GM13977 (cell line): ENCODE measurements around the gene CLK3.
A peak's percentile ranks its signal among the peaks of the same experiment; 100 is the strongest.

Experiments used
- DNase-seq: peaks from one replicate; pipeline ENCODE4 v3.0.0; 2012; ENCODE audit warnings: low spot score
- in situ Hi-C: fragments of 300-500 bp; cut with MboI; formaldehyde crosslinking; loops from one replicate; pipeline ENCODE4 v1.12.0; 2022; ENCODE audit warnings: low sequenced_read_pairs, low pct_unique_long_range_greater_than_20kb, mixed read lengths, inconsistent platforms; ENCODE audit not compliant: unreplicated experiment
- TF ChIP-seq, protein P1 (sequence below): IDR thresholded peaks from 2 replicates; pipeline ENCODE4 v1.5.1; 2012; ENCODE audit warnings: mild to moderate bottlenecking, control low read depth; ENCODE audit not compliant: insufficient read depth; ENCODE audit errors: extremely low read depth, missing control alignments

Gene CLK3

GRCh38 chr15:74610302-74610951, 5.2 kb upstream of the CLK3 start:
- TF ChIP-seq, protein P1, sequence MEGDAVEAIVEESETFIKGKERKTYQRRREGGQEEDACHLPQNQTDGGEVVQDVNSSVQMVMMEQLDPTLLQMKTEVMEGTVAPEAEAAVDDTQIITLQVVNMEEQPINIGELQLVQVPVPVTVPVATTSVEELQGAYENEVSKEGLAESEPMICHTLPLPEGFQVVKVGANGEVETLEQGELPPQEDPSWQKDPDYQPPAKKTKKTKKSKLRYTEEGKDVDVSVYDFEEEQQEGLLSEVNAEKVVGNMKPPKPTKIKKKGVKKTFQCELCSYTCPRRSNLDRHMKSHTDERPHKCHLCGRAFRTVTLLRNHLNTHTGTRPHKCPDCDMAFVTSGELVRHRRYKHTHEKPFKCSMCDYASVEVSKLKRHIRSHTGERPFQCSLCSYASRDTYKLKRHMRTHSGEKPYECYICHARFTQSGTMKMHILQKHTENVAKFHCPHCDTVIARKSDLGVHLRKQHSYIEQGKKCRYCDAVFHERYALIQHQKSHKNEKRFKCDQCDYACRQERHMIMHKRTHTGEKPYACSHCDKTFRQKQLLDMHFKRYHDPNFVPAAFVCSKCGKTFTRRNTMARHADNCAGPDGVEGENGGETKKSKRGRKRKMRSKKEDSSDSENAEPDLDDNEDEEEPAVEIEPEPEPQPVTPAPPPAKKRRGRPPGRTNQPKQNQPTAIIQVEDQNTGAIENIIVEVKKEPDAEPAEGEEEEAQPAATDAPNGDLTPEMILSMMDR: no peak
- DNase-seq: no peak
- in situ Hi-C loops: no loop called here

- TF ChIP-seq, protein P1: no peak
- DNase-seq: no peak
- in situ Hi-C loops: no loop called here
These were observed 4.3 kb upstream of the CLK3 start for GRCh38 chr15:74611341-74611740.

DNA sequence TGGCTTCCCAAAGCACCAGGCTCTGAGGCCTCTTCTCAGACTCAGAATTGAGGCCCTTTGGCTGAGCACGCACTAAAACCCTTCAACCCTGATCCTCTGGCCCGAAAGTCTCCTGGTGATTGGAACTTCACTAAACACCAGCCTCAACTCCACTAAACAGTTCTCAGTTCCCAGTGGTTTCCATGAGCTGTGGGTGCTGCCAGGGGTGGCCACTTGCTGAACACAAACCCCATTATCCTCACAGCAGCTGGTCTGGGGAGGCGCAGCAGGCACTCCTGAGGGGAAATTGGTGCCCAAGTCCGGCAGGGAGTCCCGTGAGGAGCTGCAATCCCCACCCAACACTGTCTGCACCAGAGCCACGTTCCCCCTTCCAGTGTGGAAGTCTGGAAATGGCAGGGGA, 3.8 kb upstream of the CLK3 start:
- TF ChIP-seq, protein P1: no peak
- in situ Hi-C loops: no loop called here
- no peak for DNase-seq

DNA sequence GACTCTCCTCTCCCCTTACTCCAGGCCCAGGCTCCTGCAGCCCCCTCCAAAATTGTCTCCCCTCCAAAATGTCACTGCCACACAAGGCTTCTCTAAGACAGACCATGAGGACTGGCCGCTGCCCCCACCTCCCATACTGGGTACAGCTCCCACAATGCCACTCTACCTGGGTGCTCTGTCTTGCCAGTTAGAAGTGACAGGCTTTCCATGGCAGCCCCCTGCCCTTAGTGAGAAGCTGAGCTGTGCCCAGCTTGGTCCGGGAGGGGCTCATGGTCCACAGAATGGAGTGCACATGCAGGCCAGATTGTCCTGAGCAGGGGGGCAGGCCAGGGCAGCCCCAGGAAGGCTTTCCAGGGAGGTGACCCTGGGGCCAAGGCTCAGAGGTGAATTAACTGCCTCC, 3.0 kb upstream of the CLK3 start:
- DNase-seq: no peak
- TF ChIP-seq, protein P1: no peak
- in situ Hi-C loops: no loop called here

GRCh38 chr15:74613089-74613952, 2.3 kb upstream of the CLK3 start:
- in situ Hi-C loops: no loop called here
- TF ChIP-seq, protein P1: no peak
- DNase-seq: no peak

DNA sequence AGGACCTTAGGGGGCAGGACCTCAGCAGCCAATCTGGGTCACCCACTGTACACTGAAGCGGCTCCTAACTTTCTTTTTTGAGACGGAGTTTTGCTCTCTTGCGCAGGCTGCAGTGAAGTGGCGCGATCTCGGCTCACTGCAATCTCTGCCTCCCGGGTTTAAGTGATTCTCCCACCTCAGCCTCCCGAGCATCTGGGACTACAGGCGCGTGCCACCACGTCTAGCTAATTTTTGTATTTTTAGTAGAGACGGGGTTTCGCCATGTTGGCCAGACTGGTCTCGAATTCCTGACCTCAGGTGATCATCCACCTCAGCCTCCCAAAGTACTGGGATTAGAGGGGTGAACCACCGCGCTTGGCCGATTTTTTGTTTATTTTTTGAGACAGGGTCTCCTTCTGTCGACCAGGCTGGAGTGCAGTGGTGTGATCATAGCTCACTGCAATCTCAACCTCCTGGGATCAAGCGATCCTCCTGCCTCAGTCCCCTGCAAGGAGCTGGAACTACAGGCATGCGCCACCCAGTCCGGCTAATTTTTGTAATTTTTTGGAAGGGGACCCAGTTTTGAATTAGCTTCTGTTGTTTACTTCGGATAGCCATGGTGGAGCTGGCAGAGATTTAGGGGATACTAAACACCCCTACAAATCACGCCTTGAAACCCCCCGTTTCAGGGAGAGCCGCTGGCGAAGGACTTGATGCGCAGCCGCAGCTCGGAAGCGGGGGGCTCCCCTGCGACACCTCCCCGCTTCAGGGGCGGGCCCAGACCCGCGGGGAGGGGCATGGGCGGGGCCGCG, 1.5 kb upstream of the CLK3 start:
- in situ Hi-C loops: no loop called here
- TF ChIP-seq, protein P1: no peak

More for the DNA sequence above, 1.5 kb upstream of the CLK3 start:
- DNase-seq: peak; percentile 99
